COLO668 (cell line): ENCODE results near the gene RHOH.
"Not testable (repeated sequence)": the region's sequence is repeated elsewhere in the genome, so short reads cannot be mapped to it uniquely, and the experiment has no call there.

Experiments
- DNase-seq: peaks from one replicate; lab custom pipeline; 2025; ENCODE audit not compliant: unreplicated experiment; lab: John Stamatoyannopoulos, UW

RHOH gene

DNA sequence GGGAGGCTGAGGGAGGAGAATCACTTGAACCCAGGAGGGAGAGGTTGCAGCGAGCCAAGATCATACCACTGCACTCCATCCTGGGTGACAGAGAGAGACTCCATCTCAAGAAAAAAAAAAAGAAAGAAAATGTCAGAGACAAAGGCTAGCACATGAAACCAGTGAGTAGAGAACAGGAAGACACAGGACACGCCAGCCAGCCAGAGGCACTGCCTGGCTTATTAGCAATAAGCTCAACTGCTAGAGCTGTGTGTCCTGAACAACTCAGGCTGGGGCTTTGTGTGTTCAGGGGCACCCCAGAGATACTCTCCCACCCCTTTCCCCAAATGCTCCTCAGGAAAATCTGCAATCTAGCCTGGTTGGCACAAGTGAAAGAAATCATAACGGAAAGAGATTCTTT is 60.0 kb downstream of the RHOH start:
- no peak for DNase-seq

DNA sequence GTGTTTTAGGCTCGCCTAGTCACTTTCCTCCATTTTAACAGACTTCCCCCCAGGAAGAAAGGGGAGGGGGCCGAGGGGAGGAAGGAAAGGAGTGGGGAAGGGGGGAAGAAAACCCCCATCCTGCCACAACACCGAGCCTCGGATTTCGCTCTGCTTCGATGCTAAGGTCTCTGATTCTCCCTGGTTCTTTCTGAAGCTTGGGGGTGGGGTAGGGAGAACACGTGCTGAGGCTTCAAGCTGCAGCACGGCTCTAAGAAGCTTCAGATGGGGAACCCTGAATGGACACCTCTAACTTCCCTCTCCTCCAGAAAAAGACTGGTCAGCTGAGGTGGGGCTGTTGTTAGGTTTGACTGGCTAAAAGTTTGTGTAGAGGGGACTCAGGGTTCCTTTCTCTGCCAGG is 61.8 kb downstream of the RHOH start:
- DNase-seq: no peak

DNA sequence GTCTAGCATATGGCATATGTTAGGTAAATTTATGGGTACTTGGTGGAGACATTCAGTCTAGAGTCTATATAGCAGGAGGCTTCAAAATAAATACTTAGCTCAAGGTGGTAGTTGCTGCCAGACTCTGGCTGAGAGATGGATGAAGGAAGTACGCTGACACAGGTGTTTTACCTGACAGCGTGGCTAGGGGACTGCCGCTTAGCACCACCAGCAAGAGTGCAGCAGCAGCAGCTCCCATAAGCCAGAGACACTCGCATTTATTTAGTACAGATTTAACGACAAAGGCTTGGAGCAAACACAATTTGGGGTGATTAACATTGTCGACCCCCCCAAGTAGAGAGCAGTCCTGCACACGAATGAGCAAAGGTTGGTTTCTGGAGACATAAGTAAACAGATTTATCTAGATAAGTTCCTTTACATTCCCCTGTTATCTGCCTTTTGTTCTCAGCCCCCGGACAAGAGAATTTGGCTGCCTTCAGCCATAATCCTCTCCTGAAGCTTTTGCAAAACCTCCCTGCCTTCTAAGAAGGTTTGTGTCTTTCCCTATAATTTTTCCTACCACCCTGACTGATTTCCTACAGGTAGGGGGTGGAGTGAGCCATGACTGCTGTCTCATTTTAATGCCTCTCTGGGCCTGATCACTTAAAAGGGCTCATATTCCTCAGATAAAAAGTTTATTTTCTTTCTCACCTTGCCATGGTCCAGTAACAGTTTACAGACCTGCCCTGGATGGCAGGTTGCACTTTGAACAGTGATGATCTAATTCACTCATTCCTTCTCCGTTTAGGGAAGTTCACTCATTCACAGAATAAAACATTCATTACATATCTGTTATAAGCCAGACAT is 64.6 kb downstream of the RHOH start:
- DNase-seq: no peak

DNA sequence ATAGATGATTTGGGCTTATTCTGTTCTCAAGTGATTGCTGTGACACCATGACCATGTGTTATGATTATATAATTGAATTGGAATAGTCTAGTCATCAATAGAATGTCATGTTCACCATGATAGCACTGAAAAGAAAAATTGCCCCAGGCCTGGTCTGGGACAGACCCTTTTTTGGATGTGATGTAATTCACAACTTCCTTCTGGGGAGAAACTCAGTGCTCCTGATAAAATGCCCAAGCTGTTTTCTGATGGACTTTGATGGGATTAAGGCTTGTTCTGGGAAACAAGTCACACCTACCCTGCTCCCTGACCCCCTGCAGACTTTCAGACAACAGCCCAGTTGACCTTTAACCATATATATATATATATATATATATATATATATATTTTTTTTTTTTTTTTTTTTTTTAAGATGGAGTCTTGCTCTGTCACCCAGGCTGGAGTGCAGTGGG is 65.3 kb downstream of the RHOH start:
- no peak for DNase-seq

DNA sequence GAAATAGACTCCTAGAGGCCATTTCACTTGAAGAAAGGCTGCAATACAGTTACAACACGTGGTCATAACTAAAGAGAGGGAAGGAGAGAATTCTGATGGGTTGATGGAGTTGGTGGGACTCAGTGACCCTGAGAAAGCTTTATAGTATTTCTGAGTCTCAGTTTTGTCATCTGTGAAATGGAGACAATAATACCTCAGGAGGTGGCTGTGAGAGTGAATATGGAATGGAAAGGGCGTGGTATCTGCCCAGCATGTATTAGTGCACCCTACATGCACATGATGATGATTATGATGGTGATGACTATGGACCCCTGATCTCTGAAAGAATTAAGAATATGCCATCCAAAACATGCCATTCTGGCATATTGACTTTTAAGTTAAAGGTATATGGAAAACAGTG is 66.0 kb downstream of the RHOH start:
- no peak for DNase-seq

DNA sequence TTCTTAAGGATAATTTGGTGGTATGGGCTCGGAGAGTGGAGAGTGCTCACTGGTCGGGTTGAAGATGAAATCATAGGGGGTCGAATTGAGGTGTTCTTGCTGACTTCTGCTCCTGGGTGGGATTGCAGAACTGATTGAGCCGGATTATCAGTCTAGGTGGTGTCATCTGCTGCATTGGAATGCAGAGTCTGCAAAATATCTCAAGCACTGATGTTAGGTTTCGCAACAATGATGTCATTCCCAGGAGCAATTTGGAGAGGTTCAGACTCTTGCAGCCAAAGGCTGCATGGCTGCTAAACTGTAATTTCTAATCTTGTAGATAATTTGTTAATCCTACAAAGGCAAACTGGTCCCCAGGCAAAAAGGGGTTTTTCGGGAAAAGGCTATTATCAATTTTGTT is 67.7 kb downstream of the RHOH start:
- DNase-seq: no peak

DNA sequence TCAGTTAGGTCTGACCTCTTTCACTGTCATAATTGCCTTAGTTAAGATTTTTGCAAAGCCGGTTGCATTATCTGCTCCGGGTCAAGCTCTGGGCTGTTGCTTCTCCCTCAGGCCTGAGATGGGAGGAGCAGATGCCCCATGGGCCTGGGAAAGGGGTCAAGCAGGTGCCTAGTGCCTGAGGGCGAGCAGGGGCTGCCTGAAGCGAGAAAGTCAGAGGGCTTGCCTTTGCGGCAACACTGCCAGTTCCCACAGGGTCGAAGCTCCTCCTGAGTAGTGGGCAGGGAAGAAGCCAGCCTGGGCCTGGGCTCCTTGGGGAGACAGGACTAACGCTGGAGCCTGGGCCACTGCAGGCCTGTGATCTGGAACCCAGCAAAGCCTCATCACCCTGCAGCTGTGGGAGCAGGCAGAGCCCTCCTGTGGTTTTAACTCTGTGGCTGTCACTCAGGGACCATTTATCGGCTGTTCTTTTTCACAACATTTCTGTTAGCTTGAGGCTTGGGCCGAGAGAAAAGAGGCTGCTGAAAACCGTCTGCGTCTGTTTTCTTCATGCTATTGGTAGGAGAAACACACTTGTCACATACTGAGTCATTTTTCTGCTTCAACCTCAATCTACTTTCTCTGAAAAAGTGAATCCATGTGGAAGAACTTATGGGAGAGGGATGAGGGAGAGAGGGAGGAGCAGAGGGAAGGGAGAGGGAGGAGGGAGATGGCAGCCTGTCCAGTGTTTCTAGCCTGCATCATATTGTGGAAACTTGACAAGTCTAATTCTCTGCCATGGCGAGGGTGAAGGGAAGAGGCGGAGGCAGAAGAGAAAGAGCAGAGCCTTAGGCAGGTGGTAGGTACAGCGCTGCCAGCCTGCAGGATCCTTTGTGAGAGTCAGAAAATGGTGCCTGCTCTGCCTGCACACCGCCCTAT is 68.4 kb downstream of the RHOH start:
- DNase-seq: peak; percentile 70

DNA sequence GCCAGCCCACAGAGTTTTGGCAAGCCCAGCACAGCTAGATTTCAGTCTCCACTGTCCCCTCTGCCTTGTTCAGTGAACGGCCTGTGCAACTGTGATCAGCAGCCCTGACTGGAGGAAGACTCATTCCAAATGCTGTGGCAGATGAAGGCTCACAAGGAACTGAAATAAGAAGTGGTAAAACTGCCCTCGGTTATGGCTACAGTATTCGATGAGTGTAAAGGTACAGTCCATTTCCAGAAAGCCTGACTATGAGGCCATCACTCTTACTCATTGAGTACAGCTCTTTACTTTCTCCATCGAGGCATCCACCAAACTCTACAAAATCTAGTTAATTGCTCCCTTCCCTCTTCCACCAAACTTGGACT is 69.1 kb downstream of the RHOH start:
- no peak for DNase-seq

DNA sequence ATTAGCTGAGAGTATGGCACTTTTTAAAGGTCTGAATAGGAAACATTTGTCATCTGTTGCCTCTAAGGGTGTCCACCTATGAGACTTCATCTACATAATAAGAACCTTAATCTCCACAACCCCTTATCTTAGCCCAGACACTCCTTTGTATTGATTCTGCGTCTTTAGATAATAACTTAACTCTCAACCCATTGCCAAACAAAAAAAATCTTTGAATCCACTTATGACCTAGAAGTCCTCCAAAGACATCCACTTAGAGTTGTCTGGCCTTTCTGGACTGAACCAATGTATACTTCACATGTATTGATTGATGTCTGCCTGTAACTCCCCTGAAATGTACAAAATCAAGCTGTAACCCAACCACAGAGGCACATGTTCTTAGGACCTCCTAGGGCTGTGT is 72.3 kb downstream of the RHOH start:
- DNase-seq: no peak

DNA sequence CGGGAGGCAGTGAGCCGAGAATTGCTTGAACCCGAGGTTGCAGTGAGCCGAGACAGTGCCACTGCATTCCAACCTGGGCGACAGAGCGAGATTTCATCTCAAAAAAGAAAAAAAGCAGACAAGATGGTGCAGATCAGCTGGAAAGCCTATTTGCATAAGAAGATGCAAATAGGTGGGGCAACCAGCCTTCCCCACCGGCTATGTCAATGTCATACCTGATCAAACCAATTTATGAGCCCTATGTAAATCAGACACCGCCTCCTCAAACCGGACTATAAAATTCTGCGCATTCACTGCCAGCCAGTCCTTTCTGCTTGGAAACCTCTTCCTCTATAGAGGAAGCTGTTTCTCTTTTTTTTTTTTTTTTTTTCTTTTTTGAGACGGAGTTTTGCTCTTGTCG is 73.8 kb downstream of the RHOH start:
- DNase-seq: no peak

DNA sequence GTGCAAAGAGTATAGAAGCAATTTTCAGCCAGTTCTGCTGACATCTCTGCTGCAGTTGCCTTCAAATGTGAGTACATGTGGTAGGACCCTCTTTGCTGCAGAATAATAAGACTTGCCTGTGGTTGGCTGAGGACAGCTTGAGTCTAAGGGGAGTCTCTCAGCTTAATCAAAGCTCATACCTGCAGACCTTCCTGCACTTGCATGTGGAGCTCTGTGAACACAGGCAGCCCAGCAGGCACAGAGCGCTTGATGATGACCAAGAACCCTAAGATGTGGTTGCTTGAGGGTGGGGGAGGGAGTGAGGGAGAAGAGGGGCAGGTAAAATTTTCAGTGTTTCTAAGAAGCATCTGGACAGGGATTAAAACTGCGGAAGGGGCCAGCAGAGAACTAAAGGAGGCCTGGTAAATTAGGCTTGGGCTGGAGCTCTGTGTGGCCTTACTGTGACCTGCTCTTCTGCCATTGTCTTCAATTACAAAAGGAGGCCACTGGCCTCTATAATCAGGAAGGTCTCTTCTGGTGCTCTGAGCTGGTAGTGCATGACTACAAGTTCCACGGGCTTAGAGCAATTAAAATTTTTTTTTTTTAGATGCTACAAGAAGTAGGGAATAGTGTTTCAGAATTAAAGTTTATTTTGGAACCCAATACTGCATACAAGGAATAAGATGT is 78.4 kb downstream of the RHOH start:
- DNase-seq: no peak

DNA sequence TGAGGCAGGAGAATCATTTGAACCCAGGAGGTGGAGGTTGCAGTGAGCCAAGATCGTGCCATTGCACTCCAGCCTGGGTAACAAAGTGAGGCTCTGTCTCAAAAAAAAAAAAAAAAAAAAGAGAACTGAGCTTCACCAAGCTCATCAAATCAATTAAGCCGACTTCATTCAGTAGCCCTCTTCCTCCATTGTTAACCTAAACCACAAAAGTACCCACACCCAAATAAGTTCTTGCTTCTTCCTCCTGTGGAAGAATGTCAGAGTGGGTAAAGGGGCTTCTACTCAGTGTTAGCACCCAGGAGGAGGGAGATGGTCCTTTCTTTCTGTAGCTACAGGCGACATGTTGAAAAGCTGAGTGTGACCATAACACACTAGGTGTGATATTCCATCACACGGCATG is 79.7 kb downstream of the RHOH start:
- DNase-seq: no peak

DNA sequence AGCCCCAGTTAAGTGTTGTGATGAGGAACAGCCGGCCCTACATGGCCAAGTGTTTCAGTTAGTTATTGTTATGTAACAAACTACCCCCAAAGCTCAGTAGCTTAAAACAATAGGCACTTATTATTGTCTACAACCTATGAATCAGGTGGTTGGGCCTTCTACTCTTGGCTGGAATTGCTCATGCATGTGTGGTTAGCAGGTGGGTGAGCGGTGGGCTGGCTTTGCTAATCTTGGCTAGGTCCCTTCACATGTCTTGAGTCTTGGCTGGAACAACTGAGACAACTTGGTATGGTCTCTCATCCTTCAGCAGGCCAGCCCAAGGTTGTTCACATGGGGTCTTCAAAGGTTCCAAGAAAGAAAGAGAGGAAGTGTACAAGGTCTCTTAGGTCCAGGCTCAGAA is 83.8 kb downstream of the RHOH start:
- no peak for DNase-seq

DNA sequence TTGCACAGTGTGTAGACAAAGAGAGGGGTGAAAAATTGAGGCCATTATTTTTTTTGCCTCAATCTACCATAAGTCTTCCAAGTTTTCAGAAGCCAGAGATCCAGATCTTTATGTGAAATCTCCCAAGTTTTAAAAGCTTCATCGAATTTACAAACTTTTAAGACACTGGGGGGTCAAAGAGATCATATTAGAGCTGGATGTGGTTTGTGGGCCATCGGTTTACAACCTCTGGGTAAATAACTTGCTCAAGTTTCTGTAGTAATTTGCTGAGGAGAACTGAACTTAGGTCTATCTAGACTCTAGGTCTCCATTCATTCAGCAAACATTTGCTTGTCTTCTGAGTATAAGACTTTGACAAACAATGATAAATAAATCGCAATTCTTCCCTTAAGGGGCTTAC is 84.3 kb downstream of the RHOH start:
- DNase-seq: no peak

DNA sequence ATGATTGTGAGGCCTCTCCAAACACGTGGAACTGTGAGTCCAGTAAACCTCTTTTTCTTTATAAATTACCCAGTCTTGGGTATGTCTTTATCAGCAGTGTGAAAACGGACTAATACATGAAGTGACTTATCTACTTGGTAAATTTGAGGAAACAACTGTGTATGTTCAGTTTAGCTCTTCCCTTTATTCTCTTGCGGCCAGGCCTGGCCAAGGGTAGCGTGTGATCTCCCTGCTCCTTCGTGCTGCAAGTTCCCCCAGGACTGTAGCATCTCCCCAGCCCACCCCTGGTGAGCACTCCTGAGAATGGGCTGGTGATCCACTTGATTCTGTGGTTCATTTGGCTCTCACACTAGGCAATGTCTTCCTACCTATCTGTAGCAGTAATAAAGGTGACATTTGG is 85.1 kb downstream of the RHOH start:
- no peak for DNase-seq

DNA sequence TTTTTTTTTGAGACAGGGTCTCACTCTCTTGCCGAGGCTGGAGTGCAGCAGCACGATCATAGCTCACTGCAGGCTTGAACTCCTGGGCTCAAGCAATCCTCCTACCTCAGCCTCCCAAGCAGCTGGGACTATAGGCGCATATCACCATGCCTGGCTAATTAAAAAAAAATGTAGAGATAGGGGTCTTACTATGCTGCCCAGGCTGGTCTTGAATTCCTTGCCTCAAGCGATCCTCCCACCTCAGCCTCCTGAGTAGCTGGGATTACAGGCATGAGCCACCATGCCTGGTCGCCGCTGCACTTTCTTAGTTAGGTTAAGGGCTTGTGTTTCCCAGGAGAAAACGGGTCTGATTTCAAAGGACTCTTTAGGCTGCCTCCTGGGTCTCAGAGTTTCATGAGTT is 86.0 kb downstream of the RHOH start:
- DNase-seq: not testable (repeated sequence)

DNA sequence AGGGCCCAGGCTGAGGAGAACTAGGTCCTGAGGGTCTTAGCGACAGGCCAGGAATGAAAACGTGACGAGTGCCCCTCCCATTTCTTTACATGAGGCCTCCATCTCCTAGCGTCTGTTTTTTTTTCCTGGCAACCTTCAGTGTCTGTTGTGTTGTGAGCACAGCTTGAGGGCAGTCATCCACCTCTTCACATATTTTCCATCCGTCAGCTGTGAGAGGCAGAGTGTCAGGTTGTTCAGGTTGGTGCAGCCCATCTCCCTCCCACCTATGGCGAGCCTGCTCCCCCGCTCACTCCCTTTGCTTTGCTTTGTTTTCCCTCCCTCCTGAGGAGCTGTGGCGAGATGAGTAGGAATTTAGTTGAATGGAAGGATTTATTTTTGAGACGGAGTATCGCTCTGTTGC is 86.6 kb downstream of the RHOH start:
- DNase-seq: no peak

DNA sequence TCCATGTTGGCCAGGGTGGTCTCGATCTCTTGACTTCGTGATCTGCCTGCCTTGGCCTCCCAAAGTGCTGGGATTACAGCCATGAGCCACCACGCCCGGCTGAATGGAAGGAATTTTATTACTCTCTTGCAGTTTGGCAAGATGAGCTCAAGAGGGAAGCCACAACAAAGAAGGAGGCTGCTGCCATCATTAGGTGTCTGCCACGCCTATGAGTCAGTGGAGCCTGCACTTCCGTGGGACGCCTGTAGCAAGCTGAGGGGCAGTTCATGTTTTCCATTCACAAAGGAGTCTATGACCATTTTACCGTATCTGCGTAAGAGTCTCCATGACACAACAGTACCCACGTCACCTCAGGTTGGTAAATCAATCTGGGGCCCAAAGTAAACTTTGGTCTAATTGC is 87.1 kb downstream of the RHOH start:
- no peak for DNase-seq

DNA sequence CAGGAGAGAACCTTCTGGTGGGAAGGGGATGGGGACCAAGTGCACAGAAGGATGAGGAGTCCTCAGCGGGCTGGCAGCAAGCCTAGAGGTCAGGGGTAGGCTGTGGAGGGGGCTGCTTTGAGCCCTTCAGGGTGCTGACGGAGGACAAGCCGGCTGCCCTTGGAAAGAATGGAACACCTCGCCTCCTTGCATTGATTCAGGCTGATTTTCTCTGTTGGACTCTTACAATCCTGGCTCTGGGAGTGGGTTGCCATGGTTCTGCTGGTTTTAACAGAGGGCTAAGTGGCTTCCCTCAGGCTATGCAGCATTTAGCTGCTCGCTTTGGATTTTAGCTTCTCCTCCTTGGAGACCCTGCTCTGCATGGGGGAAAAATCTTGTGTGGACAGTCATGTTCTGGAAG is 88.9 kb downstream of the RHOH start:
- DNase-seq: no peak

DNA sequence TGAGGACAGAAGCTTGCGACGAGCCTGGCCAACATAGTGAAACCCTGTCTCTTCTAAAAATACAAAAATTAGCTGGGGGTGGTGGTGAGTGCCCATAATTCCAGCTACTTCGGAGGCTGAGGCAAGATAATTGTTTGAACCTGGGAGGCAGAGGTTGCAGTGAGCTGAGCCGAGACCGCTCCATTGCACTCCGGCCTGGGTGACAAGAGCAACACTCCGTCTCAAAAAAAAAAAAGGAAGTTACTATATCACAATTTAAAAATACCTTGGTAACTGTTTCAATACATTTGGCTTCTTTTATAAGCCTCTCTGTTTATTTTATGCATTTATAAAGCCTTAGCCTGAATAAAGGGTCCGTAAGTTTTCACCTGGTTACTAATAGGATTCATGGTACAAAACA is 91.7 kb downstream of the RHOH start:
- no peak for DNase-seq

DNA sequence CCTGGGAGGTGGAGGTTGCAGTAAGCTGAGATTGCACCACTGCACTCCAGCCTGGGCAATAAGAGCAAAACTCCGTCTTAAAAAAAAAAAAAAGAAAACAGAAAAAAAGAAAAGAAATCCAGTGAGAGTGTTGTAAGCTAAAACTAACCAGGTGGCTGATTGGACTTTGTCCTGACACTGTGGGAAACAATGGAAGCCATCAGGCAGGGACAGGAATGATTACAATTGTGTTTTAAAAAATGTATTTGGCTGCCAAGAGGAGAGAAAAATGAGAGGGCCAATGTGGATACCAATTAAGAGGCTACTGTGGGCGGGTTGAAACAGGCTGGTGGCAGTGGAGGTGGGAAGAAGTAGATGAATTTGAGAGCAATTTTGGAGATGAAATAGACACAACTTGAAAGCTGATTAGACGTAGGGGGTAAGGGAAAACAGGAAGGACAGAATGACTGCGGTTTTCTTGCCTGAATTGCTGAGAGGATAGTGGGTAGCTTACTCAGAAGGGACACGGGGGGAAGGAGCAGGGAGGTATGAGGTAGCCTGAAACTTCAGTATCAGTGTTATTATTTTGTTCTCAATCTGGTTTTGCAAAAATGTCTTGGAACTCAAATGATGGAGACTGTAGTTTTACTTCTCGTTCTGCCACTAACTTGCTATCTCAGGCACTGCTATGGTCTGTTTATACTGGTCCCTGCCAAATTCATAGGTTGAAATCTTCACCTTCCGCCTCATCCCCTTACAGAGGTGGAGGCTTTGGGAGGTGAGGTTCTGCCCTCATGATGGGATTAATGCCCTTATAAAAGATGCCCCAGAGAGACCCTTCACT is 92.7 kb downstream of the RHOH start:
- peak; percentile 45 for DNase-seq
